ES-I3 (cell line): ENCODE results near the gene RASSF1.
"Not testable (repeated sequence)": the region's sequence is repeated elsewhere in the genome, so short reads cannot be mapped to it uniquely, and the experiment has no call there.

Source experiments
- H3K36me3 ChIP-seq: 2 replicates; pipeline ENCODE4 v1.6.1; 2013; ENCODE audit warnings: mild to moderate bottlenecking, low read length, control low read depth, moderate library complexity; ENCODE audit not compliant: insufficient read depth
- H3K4me1 ChIP-seq: 2 replicates; pipeline ENCODE4 v1.6.1; 2013; ENCODE audit warnings: mild to moderate bottlenecking, control low read depth, low read length; ENCODE audit not compliant: insufficient read depth
- H3K9ac ChIP-seq: 2 replicates; pipeline ENCODE4 v1.6.1; 2013; ENCODE audit warnings: low read depth, mild to moderate bottlenecking, low read length, moderate library complexity
- H3K9me3 ChIP-seq: 2 replicates; pipeline ENCODE4 v1.6.1; 2013; ENCODE audit warnings: mild to moderate bottlenecking, low read length, moderate library complexity; ENCODE audit not compliant: control insufficient read depth, insufficient read depth

The RASSF1 gene

DNA sequence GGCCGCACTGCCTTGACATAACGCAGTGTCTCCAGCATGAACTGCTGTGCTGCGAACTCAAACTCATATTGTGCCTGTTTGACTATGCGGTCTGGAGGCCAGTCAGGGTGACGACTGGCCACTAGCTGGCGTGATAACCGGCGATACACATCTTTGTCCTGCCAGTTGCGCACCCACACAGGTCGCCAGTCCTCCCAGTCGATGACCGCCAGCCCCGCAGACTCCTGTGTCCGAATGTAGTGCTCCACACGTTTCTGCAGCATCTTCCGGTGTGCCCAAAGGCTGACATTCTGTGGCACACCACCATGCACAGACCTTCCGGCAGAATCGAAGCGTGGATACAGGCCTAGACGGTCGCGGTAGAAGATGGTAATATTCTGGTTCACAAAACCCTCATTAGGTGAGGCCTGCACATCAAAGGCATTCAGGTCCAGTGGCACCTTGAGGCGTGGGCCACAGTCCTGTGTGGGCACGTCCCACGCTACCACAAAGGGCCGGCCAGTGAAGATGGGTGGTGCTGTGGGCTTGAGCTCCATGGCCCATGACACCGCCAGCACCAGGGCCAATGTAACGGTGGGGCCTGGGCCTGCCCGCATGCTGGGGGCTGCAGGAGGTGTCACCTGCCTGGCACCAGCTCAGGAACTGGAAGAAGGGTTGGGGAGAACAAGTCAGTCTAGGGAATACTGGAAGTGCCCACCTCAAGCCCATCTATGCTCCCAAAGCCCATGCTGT is 20.6 kb downstream of the RASSF1 start:
- Histone ChIP-seq H3K4me1 (peaks cover 36% of the 10 kb centered on the region; the same call in 1 of the 2 replicates), H3K9me3 (no peaks in the 10 kb centered on the region), H3K9ac (peak overlapping the region; percentile 89), H3K36me3 (peaks cover 9% of the 10 kb centered on the region)

DNA sequence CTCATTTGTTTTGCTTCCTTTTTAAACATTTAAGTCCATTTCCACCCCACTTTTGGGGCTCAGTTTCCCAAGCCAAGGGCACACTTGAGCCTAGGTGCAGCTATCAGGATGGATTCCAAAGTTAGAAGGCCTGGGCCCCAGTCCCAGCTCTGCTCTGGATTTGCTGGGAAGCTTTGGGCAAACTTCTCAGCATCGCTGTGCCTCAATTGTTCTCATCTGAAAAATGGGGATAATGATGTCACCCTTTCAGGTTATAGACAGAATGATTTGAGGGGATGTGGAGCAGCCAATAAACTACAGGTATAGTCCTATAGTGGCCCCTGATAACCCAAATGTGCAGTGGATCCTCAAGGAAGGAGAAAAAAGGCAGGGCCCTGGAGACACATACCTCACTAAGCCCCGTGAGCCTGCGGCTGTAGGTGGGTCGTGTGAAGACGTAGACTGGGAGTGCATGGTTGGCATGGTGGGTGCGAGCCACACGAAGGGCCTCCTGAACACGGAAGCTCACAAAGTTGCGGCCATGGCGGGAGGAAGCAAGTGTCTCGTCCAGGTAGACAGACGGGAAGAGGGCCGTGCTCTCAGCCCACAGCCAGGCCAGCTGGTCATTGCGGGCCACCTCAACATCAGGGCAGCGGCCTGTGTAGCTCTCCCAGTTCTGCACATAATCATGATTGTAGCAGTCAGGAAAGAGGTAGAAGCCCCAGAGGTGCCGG is 21.3 kb downstream of the RASSF1 start:
- H3K9ac ChIP-seq: no peak overlapping the region
- no peaks in the 10 kb centered on the region for H3K9me3 ChIP-seq
- peaks cover 35% of the 10 kb centered on the region; the same call in 1 of the 2 replicates for H3K4me1 ChIP-seq
- H3K36me3 ChIP-seq: peaks cover 9% of the 10 kb centered on the region

- peaks cover 9% of the 10 kb centered on the region for H3K36me3 ChIP-seq
- no peaks in the 10 kb centered on the region for H3K9me3 ChIP-seq
- no peak overlapping the region for H3K9ac ChIP-seq
- peaks cover 31% of the 10 kb centered on the region; the same call in 1 of the 2 replicates for H3K4me1 ChIP-seq
Observed at GRCh38 chr3:50318615-50319014, 22.0 kb downstream of the RASSF1 start.

DNA sequence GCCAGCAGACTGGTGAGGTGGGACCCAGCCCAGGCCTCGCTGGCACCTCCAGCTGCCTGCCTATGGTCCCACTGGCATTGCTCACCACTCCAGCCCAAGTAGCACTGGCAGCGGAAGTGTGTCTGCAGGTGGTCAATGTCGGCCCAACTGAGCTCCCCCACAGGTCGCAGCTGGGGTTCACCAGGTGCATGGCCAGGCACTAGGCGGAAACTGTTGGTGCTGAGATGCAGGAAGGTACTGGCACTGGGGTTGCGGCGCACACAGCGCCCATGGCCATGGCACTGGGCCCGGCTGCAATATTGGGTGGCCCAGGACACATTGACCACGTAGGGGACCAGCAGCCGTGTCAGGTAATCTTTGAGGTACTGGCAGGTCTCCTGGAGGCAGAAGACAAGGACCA is 22.5 kb downstream of the RASSF1 start:
- Histone ChIP-seq H3K9ac (no peak overlapping the region), H3K36me3 (peaks cover 9% of the 10 kb centered on the region), H3K4me1 (peaks cover 28% of the 10 kb centered on the region; the same call in 1 of the 2 replicates), H3K9me3 (no peaks in the 10 kb centered on the region)

DNA sequence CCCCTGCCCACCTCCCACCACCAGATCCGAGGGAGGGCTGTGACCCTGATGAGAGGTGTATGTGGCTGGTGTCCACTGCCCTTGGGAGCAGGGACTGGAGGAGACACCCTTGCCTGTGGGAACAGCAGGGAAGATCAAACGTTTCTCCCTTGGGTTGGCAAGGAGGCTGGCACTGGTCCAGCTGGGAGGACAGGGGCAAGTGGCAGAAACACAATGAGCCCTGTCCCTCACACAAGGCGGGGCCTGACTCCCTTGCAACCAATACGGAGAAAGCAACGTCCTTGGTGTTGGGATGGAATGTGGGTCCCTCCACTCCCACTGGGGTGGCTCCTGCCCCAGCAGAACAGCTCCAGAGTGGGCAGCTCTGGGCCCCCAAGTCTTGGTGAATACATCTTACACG is 23.3 kb downstream of the RASSF1 start:
- Histone ChIP-seq H3K9me3 (no peaks in the 10 kb centered on the region), H3K4me1 (peaks cover 23% of the 10 kb centered on the region; the same call in 1 of the 2 replicates), H3K9ac (no peak overlapping the region), H3K36me3 (peaks cover 9% of the 10 kb centered on the region)

GRCh38 chr3:50316657-50317242 is 23.9 kb downstream of the RASSF1 start:
- Histone ChIP-seq H3K36me3 (peaks cover 9% of the 10 kb centered on the region), H3K4me1 (peaks cover 23% of the 10 kb centered on the region; the same call in 1 of the 2 replicates), H3K9me3 (no peaks in the 10 kb centered on the region), H3K9ac (no peak overlapping the region)

- no peak overlapping the region for H3K9ac ChIP-seq
- peaks cover 9% of the 10 kb centered on the region for H3K36me3 ChIP-seq
- H3K9me3 ChIP-seq: no peaks in the 10 kb centered on the region; the same call in 1 of the 2 replicates
- H3K4me1 ChIP-seq: peaks cover 16% of the 10 kb centered on the region; the same call in 1 of the 2 replicates
Observed at GRCh38 chr3:50314816-50315215, 25.8 kb downstream of the RASSF1 start.

DNA sequence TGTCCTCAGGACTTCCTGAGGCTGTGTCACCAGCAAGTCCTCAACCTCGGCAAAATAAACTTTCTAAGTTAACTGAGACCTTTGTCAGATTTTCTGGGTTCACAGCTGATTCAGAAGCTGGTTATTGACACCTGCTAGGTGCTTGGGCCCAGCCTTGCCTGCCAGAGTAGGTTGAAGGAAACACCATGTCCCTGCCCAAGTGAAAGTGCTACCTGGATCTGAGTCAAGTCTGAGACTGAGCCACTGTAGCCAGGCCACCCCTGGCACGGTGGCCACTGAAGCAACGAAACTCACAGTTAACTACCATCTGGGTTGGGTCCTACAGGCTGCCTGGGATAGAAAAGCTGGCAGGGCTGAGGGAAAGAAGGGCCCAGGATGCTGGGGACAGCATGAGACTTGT is 26.3 kb downstream of the RASSF1 start:
- no peaks in the 10 kb centered on the region; the same call in 1 of the 2 replicates for H3K9me3 ChIP-seq
- no peak overlapping the region for H3K9ac ChIP-seq
- peaks cover 14% of the 10 kb centered on the region; the same call in 1 of the 2 replicates for H3K4me1 ChIP-seq
- H3K36me3 ChIP-seq: peaks cover 6% of the 10 kb centered on the region; the same call in 1 of the 2 replicates

- not testable (repeated sequence) for H3K9ac ChIP-seq, H3K4me1 ChIP-seq, H3K9me3 ChIP-seq, H3K36me3 ChIP-seq
Observed at GRCh38 chr3:50312041-50312440, 28.6 kb downstream of the RASSF1 start.

DNA sequence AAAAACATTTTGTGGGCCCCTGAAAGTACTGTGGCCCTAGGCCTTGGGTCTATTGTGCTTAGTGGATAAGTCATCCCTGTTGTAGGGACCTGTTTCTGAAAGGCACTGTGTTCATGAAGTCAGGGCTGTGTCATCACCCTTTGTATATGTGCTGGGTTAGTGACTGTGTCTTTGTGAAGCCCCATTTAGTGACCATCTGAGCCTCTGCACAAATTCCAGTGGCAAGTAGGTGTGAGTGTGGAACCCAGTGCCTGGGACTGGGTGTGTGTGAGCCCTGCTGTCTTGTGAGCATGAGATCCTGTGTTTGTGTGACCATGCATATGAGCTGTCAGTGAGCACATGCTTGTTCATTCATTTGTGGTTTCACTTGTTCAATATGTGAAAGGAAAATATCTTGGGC is 36.0 kb downstream of the RASSF1 start:
- peaks cover 5% of the 10 kb centered on the region; the same call in 1 of the 2 replicates for H3K9me3 ChIP-seq
- peaks cover 11% of the 10 kb centered on the region for H3K4me1 ChIP-seq
- no peak overlapping the region for H3K9ac ChIP-seq
- H3K36me3 ChIP-seq: no peaks in the 10 kb centered on the region

GRCh38 chr3:50303013-50303815 is 37.4 kb downstream of the RASSF1 start, which contains the start of gene HYAL1:
HYAL1 (minus strand) TSS chr3:50303574; CDS start chr3:50302956, 618 bp downstream.
- Histone ChIP-seq H3K9ac (0 out of 2 replicates have a peak within 1 kb of the TSS, but pooled peaks have one; percentile 19), H3K4me1 (peaks cover 11% of the 10 kb centered on the region), H3K9me3 (peaks cover 5% of the 10 kb centered on the region; the same call in 1 of the 2 replicates), H3K36me3 (no peaks in the 10 kb centered on the region)

DNA sequence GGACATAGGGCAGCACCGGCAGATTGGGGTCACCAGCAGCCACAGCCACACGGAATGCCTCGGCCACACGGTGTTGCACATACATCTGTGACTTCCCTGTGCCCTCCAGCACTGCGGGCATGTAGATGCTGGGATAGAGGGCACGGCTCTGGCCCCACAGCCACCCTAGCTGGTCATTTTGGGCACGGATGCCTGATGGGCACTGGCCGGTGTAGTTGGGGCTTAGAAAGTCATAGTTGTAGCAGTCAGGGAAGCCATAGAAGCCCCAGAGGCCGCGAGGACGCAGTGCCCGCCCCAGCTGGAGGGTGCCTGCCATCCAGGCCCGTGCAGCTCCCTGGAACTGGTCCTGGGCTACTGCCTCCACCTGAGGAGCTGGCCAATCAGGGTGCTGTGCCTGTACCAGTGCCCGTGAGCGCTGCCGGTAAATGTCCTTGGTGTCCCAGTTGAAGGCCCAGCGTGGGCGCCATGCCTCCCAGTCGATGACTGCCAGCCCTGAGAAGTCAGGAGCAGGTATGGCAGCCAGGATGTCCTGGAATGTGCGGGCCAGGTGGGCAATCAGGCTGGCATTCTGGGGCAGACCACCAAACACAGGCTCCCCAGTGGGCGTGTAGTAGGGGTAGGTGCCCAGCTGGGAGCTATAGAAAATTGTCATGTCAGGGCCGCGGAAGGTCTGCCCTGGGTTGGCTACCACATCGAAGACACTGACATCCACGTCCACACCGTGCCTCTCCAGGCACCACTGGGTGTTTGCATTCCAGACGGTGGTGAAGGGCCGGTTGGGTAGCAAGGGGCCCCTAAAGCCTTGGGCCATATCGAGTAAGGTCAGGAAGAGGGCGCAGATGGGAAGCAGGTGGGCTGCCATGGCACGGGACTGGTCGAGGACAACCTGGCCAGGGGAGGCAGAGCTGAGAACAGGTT is 38.3 kb downstream of the RASSF1 start:
- Histone ChIP-seq H3K36me3 (no peaks in the 10 kb centered on the region), H3K4me1 (peaks cover 11% of the 10 kb centered on the region), H3K9ac (no peak overlapping the region), H3K9me3 (peaks cover 5% of the 10 kb centered on the region; the same call in 1 of the 2 replicates)

GRCh38 chr3:50300681-50301254 is 39.9 kb downstream of the RASSF1 start:
- peaks cover 1% of the 10 kb centered on the region; the same call in 1 of the 2 replicates for H3K9me3 ChIP-seq
- peaks cover 11% of the 10 kb centered on the region for H3K4me1 ChIP-seq
- no peak overlapping the region for H3K9ac ChIP-seq
- no peaks in the 10 kb centered on the region for H3K36me3 ChIP-seq
